GM18519 (cell line): ENCODE results near the gene RNF5.

ENCODE experiments used
- ATAC-seq: cut with Tn5 transposase; IDR thresholded peaks from one replicate; pipeline ENCODE4 v1.9.1; 2021; ENCODE audit warnings: mild to moderate bottlenecking, moderate library complexity; ENCODE audit not compliant: unreplicated experiment, low FRiP score

The RNF5 gene

GRCh38 chr6:32151863-32152768 is 26.1 kb upstream of the RNF5 start, which contains the start of gene PRRT1:
TSS of gene PRRT1 (minus strand) at chr6:32151939. CDS start at chr6:32151827, 112 bp downstream.
- ATAC-seq = no peak

- ATAC-seq = no peak
Measured at GRCh38 chr6:32152769-32153563, 25.2 kb upstream of the RNF5 start.

- ATAC-seq = no peak
Measured at GRCh38 chr6:32153564-32154513, 24.4 kb upstream of the RNF5 start, which contains the start of gene PPT2. TSS of gene PPT2 (plus strand) at chr6:32154141. CDS start at chr6:32154595, 454 bp downstream.

GRCh38 chr6:32154514-32155161 is 23.6 kb upstream of the RNF5 start:
- ATAC-seq = no peak

GRCh38 chr6:32156891-32157290 is 21.3 kb upstream of the RNF5 start:
- no peak for ATAC-seq

- ATAC-seq = no peak
Measured at GRCh38 chr6:32158052-32158451, 20.2 kb upstream of the RNF5 start.

GRCh38 chr6:32163559-32164258 is 14.5 kb upstream of the RNF5 start:
- no peak for ATAC-seq

GRCh38 chr6:32164295-32164694 is 13.9 kb upstream of the RNF5 start, which contains the start of gene EGFL8:
TSS of gene EGFL8 (plus strand) at chr6:32164595. CDS start at chr6:32166166, 1,571 bp downstream.
- no peak for ATAC-seq

- no peak for ATAC-seq
Measured at GRCh38 chr6:32166411-32167061, 11.7 kb upstream of the RNF5 start.

- ATAC-seq = no peak
Measured at GRCh38 chr6:32167154-32167760, 10.9 kb upstream of the RNF5 start.

- no peak for ATAC-seq
Measured at GRCh38 chr6:32167761-32168262, 10.4 kb upstream of the RNF5 start.

- no peak for ATAC-seq
Measured at GRCh38 chr6:32168350-32168749, 9.9 kb upstream of the RNF5 start.

- ATAC-seq = no peak
Measured at GRCh38 chr6:32168807-32169591, 9.2 kb upstream of the RNF5 start.

GRCh38 chr6:32170294-32170693 is 7.9 kb upstream of the RNF5 start:
- ATAC-seq = no peak

GRCh38 chr6:32171234-32171633 is 7.0 kb upstream of the RNF5 start:
- no peak for ATAC-seq

- no peak for ATAC-seq
Measured at GRCh38 chr6:32173051-32173727, 5.0 kb upstream of the RNF5 start.

GRCh38 chr6:32174416-32174815 is 3.8 kb upstream of the RNF5 start:
- ATAC-seq = no peak
